Ascending aorta (tissue), 2 donors: Measurements from ENCODE around the gene DYSF. TPM values are rescaled to one million over a fixed set of nuclear protein-coding genes. Genes with fewer than 3 reads are reported as not detected.

Experiments
- DNase-seq, 2 donors: peaks; one replicate each; pipeline ENCODE4 v3.0.0-alpha.2; 2019; ENCODE audit warnings: low spot score in 2 of 2
- H3K27ac ChIP-seq, 2 donors: fragments of 200-600 bp; sonication (generic); one replicate each; pipeline ENCODE4 v1.5.1; 2016 to 2017; ENCODE audit warnings: mild to moderate bottlenecking in 1 of 2
- H3K27me3 ChIP-seq: fragments of 200-600 bp; sonication (generic); one replicate; pipeline ENCODE4 v1.5.1; 2017
- H3K36me3 ChIP-seq, 2 donors: fragments of 200-600 bp; sonication (generic); one replicate each; pipeline ENCODE4 v1.5.1; 2016
- H3K4me1 ChIP-seq, 2 donors: fragments of 200-600 bp; sonication (generic); one replicate each; pipeline ENCODE4 v1.5.1; 2016 to 2017; ENCODE audit warnings: mild to moderate bottlenecking in 1 of 2
- H3K4me3 ChIP-seq, 2 donors: fragments of 200-600 bp; sonication (generic); one replicate each; pipeline ENCODE4 v1.5.1; 2016 to 2017; ENCODE audit warnings: mild to moderate bottlenecking in 1 of 2
- H3K9me3 ChIP-seq, 2 donors: fragments of 200-600 bp; sonication (generic); one replicate each; pipeline ENCODE4 v1.5.1; 2016
- CTCF ChIP-seq, 3 experiments: fragments of 200-600 bp in 2 of 3; fragments of 450-650 bp in 1 of 3; sonication (generic) in 2 of 3; IDR thresholded peaks; one replicate each; pipeline ENCODE4 v1.5.1; 2016 to 2019; ENCODE audit warnings: antibody characterized with exemption in 3 of 3, mild to moderate bottlenecking in 1 of 3, moderate library complexity in 1 of 3
- intact Hi-C: fragments of 100-400 bp; cut with DNase I; formaldehyde crosslinking; loops from one replicate; pipeline ENCODE4 v1.15.1; 2023
- total RNA-seq: library from RNA; depleted of rRNA; stranded (reverse); fragments of >200 nt; gene quantifications from one replicate; pipeline ENCODE4 v1.1.0, GENCODE V29; 2016

Gene DYSF
- total RNA-seq, 1 donor from 2014 or later = 58.3 TPM

- no peaks in the 10 kb centered on the region for H3K9me3 ChIP-seq
- H3K4me1 ChIP-seq = peaks cover 0 to 3% of the 10 kb centered on the region in 2 donors
- H3K4me3 ChIP-seq = no peak overlapping the region
- no peaks in the 10 kb centered on the region for H3K27me3 ChIP-seq
- intact Hi-C loops = no loop called here
- TF ChIP-seq CTCF (IDR thresholded peaks at IDR 0.05) = no peak
- no peaks in the 10 kb centered on the region for H3K36me3 ChIP-seq
- H3K27ac ChIP-seq = no peak overlapping the region
- no peak for DNase-seq
Measured at GRCh38 chr2:71599038-71599437, 145.7 kb downstream of the DYSF start.

- peaks cover 0 to 3% of the 10 kb centered on the region in 2 donors for H3K4me1 ChIP-seq
- H3K27me3 ChIP-seq = no peaks in the 10 kb centered on the region
- intact Hi-C loops = no loop called here
- H3K9me3 ChIP-seq = no peaks in the 10 kb centered on the region
- H3K36me3 ChIP-seq = no peaks in the 10 kb centered on the region
- no peak overlapping the region for H3K27ac ChIP-seq
- H3K4me3 ChIP-seq = no peak overlapping the region
- TF ChIP-seq CTCF (IDR thresholded peaks at IDR 0.05) = no peak
- no peak for DNase-seq
Measured at GRCh38 chr2:71599646-71600236, 146.4 kb downstream of the DYSF start.

GRCh38 chr2:71600555-71600954, 147.2 kb downstream of the DYSF start:
- Histone ChIP-seq H3K27ac (no peak overlapping the region), H3K4me1 (peaks cover 0 to 3% of the 10 kb centered on the region in 2 donors), H3K36me3 (no peaks in the 10 kb centered on the region), H3K27me3 (no peaks in the 10 kb centered on the region), H3K9me3 (no peaks in the 10 kb centered on the region), H3K4me3 (no peak overlapping the region)
- DNase-seq = no peak
- TF ChIP-seq CTCF (IDR thresholded peaks at IDR 0.05) = no peak
- intact Hi-C loops = no loop called here

GRCh38 chr2:71601136-71602114, 148.1 kb downstream of the DYSF start:
- intact Hi-C loops = no loop called here
- no peaks in the 10 kb centered on the region for H3K9me3 ChIP-seq
- DNase-seq = no peak
- no peak overlapping the region for H3K27ac ChIP-seq
- H3K4me3 ChIP-seq = no peak overlapping the region
- H3K36me3 ChIP-seq = no peaks in the 10 kb centered on the region
- no peaks in the 10 kb centered on the region for H3K4me1 ChIP-seq
- H3K27me3 ChIP-seq = no peaks in the 10 kb centered on the region
- no peak for TF ChIP-seq CTCF (IDR thresholded peaks at IDR 0.05)

- Histone ChIP-seq H3K27me3 (no peaks in the 10 kb centered on the region), H3K27ac (no peak overlapping the region), H3K4me3 (no peak overlapping the region), H3K4me1 (no peaks in the 10 kb centered on the region), H3K9me3 (no peaks in the 10 kb centered on the region), H3K36me3 (no peaks in the 10 kb centered on the region)
- intact Hi-C loops = no loop called here
- peak in 1 of 2 donors; percentile 40 for DNase-seq
- TF ChIP-seq CTCF (IDR thresholded peaks at IDR 0.05) = no peak
Measured at GRCh38 chr2:71602115-71602495, 148.7 kb downstream of the DYSF start.
